K562 (cell line): ENCODE results near the gene TNFRSF19. TPM values are rescaled to one million over a fixed set of nuclear protein-coding genes. Genes with fewer than 3 reads are reported as not detected.
A peak's percentile ranks its signal among the peaks of the same experiment; 100 is the strongest.

ENCODE experiments used
- ARID3B ChIP-seq: fragments of 250-450 bp; sonication (Bioruptor Pico); IDR thresholded peaks from 2 replicates; pipeline ENCODE4 v1.4.0; 2020; ENCODE audit warnings: borderline replicate concordance
- BRF1 ChIP-seq: IDR thresholded peaks from 3 replicates; pipeline ENCODE4 v1.6.1; 2011; ENCODE audit warnings: borderline replicate concordance, mild to moderate bottlenecking; ENCODE audit not compliant: insufficient read length; ENCODE audit errors: extremely low read depth
- ERF ChIP-seq: fragments of 450-650 bp; formaldehyde crosslinking; IDR thresholded peaks from 2 replicates; pipeline ENCODE4 v1.4.0; 2020; ENCODE audit warnings: mild to moderate bottlenecking, mixed read lengths
- HMG20A ChIP-seq: fragments of 450-650 bp; formaldehyde crosslinking; conservative IDR thresholded peaks from 2 replicates; pipeline ENCODE4 v1.4.0; 2020; ENCODE audit warnings: mild to moderate bottlenecking, mixed read lengths
- L3MBTL2 ChIP-seq: fragments of 450-650 bp; IDR thresholded peaks from 2 replicates; pipeline ENCODE4 v1.6.1; 2016; ENCODE audit warnings: mild to moderate bottlenecking, moderate library complexity
- MXI1 ChIP-seq: IDR thresholded peaks from 2 replicates; pipeline ENCODE4 v1.6.1; 2011; ENCODE audit warnings: low read depth, mild to moderate bottlenecking, improper control_type of control experiment, low read length
- NR4A1 ChIP-seq, 2 experiments: fragments of 250-450 bp in 1 of 2; fragments of 450-650 bp in 1 of 2; sonication (Bioruptor Pico) in 1 of 2; IDR thresholded peaks; 2 replicates each; pipeline versions ENCODE4 v1.4.0 to v1.6.1; 2016 to 2020; ENCODE audit warnings: mild to moderate bottlenecking in 2 of 2, missing compliant biosample characterization in 1 of 2, missing genetic modification characterization in 1 of 2, moderate library complexity in 1 of 2
- NRF1 ChIP-seq, 2 experiments: fragments of 450-650 bp; IDR thresholded peaks in 1 of 2; conservative IDR thresholded peaks in 1 of 2; 2 replicates each; pipeline ENCODE4 v1.6.1; 2014; ENCODE audit warnings: mild to moderate bottlenecking in 2 of 2
- PKNOX1 ChIP-seq: fragments of 450-650 bp; IDR thresholded peaks from 2 replicates; pipeline ENCODE4 v1.6.1; 2016
- POLR2AphosphoS5 ChIP-seq: IDR thresholded peaks from 2 replicates; pipeline ENCODE4 v1.6.1; 2011; ENCODE audit warnings: mild to moderate bottlenecking, low read depth, low read length, moderate library complexity; ENCODE audit not compliant: control insufficient read depth, insufficient read depth
- RFX1 ChIP-seq: fragments of 450-650 bp; IDR thresholded peaks from 2 replicates; pipeline ENCODE4 v1.6.1; 2016; ENCODE audit warnings: mild to moderate bottlenecking, moderate library complexity
- SNRNP70 ChIP-seq: fragments of 200-400 bp; formaldehyde crosslinking; optimal IDR thresholded peaks from 2 replicates; pipeline ENCODE3; 2017; ENCODE audit warnings: low read depth, low read length
- SREBF1 ChIP-seq: fragments of 150-350 bp; IDR thresholded peaks from 2 replicates; pipeline ENCODE4 v1.6.1; 2014; ENCODE audit warnings: antibody characterized with exemption, low read depth, low read length, borderline replicate concordance
- ZEB2 ChIP-seq: fragments of 450-650 bp; IDR thresholded peaks from 2 replicates; pipeline ENCODE4 v1.6.1; 2016
- ZKSCAN8 ChIP-seq: fragments of 200-800 bp; sonication (Bioruptor generic); IDR thresholded peaks from 2 replicates; pipeline ENCODE4 v1.6.1; 2016; ENCODE audit warnings: missing genetic modification characterization, missing compliant biosample characterization
- ZNF133 ChIP-seq: fragments of 250-450 bp; sonication (Bioruptor Pico); IDR thresholded peaks from 2 replicates; pipeline ENCODE4 v1.4.0; 2020; ENCODE audit warnings: mild to moderate bottlenecking
- ZNF24 ChIP-seq: fragments of 450-650 bp; IDR thresholded peaks from 2 replicates; pipeline ENCODE4 v1.6.1; 2016
- ZNF384 ChIP-seq: IDR thresholded peaks from 2 replicates; pipeline ENCODE4 v1.6.1; 2012; ENCODE audit warnings: low read depth, low read length, improper control_type of control experiment
- polyA plus RNA-seq, 8 experiments: library from polyadenylated mRNA; depleted of rRNA in 4 of 8; stranded (reverse) in 5 of 8; unstranded in 3 of 8; fragments of >200 nt; fragmentation: Nextera tagmentation in 2 of 8; fragmentation: Illumina TruSeq in 1 of 8; extraction: Ambion mirVana in 2 of 8; extraction: Trizol in 1 of 8; gene quantifications; 2 replicates each; pipeline versions ENCODE4 v1.2.1 to v1.2.3, GENCODE V29; 2011 to 2014; ENCODE audit warnings: inconsistent platforms in 1 of 8, missing spikeins in 1 of 8
- total RNA-seq, 7 experiments: library from RNA; depleted of rRNA in 6 of 7; stranded (reverse); fragments of >200 nt in 6 of 7; fragmentation: Illumina TruSeq in 2 of 7; extraction: Trizol in 2 of 7; gene quantifications; 2 replicates each; pipeline versions ENCODE4 v1.2.1 to v1.2.3, GENCODE V29; 2011 to 2021; ENCODE audit warnings: low replicate concordance in 1 of 7
- TF ChIP-seq, protein P1 (sequence below), 2 experiments: fragments of 450-650 bp; conservative IDR thresholded peaks; 2 replicates each; pipeline ENCODE4 v1.6.1; 2017; ENCODE audit warnings: mild to moderate bottlenecking in 2 of 2, moderate library complexity in 2 of 2
- TF ChIP-seq, protein P2 (sequence below): fragments of 450-650 bp; IDR thresholded peaks from 2 replicates; pipeline ENCODE4 v1.6.1; 2016; ENCODE audit warnings: antibody characterized with exemption
- TF ChIP-seq, protein P3 (sequence below): fragments of 200-800 bp; sonication (Bioruptor generic); IDR thresholded peaks from 2 replicates; pipeline ENCODE4 v1.6.1; 2017; ENCODE audit warnings: missing genetic modification characterization, missing compliant biosample characterization

TNFRSF19 gene
- total and polyA plus RNA-seq, 9 of the 15 experiments (the other 6 are each of a cell fraction or from before 2014, with no cell fraction given), result 0.01 to 0.07 TPM; not detected in 7

DNA sequence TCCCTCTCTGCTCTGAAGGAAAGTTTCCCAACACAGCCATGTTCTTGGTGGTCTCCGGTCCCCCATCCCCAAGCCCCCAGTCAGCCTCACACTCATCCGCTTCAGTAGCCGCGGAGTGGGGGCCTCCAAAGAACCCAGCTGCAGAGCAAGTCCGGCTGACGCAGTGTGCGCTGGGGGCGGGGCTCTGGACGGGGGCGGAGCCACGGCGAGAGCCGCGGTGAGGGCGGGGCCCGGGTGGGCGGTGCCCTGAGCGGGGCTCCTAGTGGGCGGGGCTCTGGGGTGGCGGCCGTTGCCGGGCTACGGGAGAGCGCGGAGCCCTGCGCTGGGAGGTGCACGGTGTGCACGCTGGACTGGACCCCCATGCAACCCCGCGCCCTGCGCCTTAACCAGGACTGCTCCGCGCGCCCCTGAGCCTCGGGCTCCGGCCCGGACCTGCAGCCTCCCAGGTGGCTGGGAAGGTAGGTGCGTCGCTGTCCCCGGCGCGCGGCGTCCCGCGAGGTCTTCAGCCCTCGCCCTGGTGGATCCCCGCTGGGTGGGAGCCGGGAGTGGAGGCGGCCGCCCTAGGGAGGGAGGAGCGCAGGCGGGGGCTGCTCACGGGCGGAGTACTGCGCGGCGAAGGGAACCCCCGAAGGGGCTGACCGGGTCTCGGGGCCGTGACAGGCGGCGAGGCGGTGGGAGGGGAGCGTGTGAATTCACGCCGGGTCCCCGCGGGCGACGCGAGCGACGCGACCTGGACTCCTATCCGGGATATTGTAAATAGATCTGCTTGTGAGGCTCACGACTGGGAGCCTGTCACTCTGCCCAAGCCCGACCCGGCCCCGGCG, 9.1 kb downstream of the TNFRSF19 start (continued):
- TF ChIP-seq, protein P1, sequence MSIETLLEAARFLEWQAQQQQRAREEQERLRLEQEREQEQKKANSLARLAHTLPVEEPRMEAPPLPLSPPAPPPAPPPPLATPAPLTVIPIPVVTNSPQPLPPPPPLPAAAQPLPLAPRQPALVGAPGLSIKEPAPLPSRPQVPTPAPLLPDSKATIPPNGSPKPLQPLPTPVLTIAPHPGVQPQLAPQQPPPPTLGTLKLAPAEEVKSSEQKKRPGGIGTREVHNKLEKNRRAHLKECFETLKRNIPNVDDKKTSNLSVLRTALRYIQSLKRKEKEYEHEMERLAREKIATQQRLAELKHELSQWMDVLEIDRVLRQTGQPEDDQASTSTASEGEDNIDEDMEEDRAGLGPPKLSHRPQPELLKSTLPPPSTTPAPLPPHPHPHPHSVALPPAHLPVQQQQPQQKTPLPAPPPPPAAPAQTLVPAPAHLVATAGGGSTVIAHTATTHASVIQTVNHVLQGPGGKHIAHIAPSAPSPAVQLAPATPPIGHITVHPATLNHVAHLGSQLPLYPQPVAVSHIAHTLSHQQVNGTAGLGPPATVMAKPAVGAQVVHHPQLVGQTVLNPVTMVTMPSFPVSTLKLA (conservative IDR thresholded peaks at IDR 0.05), result no peak
- TF ChIP-seq, protein P2, sequence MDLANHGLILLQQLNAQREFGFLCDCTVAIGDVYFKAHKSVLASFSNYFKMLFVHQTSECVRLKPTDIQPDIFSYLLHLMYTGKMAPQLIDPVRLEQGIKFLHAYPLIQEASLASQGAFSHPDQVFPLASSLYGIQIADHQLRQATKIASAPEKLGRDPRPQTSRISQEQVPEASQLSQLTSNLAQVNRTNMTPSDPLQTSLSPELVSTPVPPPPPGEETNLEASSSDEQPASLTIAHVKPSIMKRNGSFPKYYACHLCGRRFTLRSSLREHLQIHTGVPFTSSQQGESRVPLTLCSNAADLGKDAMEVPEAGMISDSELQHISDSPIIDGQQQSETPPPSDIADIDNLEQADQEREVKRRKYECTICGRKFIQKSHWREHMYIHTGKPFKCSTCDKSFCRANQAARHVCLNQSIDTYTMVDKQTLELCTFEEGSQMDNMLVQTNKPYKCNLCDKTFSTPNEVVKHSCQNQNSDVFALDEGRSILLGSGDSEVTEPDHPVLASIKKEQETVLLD, result no peak
- TF ChIP-seq, protein P3, sequence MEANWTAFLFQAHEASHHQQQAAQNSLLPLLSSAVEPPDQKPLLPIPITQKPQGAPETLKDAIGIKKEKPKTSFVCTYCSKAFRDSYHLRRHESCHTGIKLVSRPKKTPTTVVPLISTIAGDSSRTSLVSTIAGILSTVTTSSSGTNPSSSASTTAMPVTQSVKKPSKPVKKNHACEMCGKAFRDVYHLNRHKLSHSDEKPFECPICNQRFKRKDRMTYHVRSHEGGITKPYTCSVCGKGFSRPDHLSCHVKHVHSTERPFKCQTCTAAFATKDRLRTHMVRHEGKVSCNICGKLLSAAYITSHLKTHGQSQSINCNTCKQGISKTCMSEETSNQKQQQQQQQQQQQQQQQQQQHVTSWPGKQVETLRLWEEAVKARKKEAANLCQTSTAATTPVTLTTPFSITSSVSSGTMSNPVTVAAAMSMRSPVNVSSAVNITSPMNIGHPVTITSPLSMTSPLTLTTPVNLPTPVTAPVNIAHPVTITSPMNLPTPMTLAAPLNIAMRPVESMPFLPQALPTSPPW (CRISPR knock-in tag), result peak; percentile 53
- TF ChIP-seq BRF1 (no peak), ZKSCAN8 (CRISPR knock-in tag) (no peak), ZEB2 (no peak), NRF1 (conservative IDR thresholded peaks at IDR 0.05 in 1 of 2, IDR thresholded peaks at IDR 0.05 in 1 of 2) (peak; percentile 54 to 56; a peak in 3 of 4 replicates), L3MBTL2 (no peak), ZNF24 (no peak), ZNF133 (no peak), PKNOX1 (no peak), SNRNP70 (no peak), NR4A1 (CRISPR knock-in tag; IDR thresholded peaks at IDR 0.05) (no peak), NR4A1 (tag; IDR thresholded peaks at IDR 0.05) (no peak), SREBF1 (no peak), ERF (no peak), MXI1 (no peak), ARID3B (no peak), RFX1 (peak; percentile 69), HMG20A (CRISPR knock-in tag) (no peak), POLR2AphosphoS5 (no peak), ZNF384 (no peak)
